ENCODE data around the gene CADM2.

Gene CADM2

GRCh38 chr3:84984429-84984828, 25.6 kb downstream of the CADM2 start:
- DNase-seq (ENCODE audit: low spot score) = no peak

DNA sequence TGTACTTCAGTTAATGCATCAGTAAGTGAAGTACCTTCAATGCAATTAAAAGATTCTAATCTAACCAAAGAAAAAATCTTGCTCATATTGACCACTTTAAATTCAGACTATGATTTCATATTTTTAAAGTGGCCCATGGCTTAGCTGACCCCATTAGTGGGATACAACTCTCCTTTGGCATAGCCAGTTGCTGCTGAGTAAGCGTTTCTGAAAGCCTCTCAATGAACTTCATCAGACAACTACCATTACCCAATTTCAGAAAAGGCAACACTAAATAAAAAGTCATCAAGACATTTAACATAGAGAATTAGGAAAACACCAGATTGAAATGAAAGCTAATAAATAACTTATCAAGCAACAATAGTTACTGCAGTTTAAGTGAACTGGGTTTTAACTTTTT, 27.0 kb downstream of the CADM2 start:
- no peak for DNase-seq (ENCODE audit: low spot score)

GRCh38 chr3:84987706-84988504, 29.1 kb downstream of the CADM2 start:
- no peak for DNase-seq (ENCODE audit: low spot score)

DNA sequence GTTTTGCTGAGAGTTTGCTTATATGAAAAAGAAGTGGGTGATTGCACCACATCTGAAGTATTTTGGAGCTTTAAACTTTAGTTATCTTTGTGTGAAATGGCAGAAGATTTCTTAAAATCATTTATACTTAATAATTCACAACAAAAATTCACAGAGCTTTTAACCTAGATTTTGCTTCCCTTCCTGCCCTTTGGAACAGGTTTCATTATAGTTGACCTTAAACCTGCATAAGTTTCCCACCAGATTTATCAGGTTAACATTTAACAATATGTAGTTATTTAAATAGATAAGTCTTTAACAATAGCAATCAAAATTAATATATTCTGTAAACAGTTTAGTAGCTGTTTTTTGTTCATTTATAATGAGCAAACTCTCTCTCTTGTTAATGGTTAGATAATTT, 30.3 kb downstream of the CADM2 start:
- DNase-seq (ENCODE audit: low spot score) = no peak

GRCh38 chr3:84991422-84991900, 32.7 kb downstream of the CADM2 start:
- DNase-seq (ENCODE audit: low spot score) = no peak

DNA sequence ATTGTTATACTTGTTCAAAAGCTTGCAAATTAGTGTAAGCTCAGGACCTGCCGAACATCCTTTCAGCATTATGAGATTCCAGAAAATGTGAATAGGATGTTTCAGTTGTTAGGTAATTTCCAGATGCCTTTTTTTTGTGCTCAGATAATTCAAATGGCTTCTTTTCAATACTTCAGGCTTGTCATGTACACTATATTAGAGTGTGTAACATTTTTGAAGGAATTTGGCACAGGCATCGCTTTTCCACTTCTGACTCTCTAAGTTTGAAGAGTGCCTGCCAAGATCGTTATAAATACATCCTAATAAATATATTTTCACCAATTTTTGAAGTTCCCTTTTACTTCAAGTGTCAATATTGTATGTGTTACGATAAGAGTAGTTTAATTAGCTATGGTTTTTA, 35.2 kb downstream of the CADM2 start:
- no peak for DNase-seq (ENCODE audit: low spot score)

- DNase-seq (ENCODE audit: low spot score) = no peak
These were observed 39.8 kb downstream of the CADM2 start for GRCh38 chr3:84998545-84998944.

- DNase-seq (ENCODE audit: low spot score) = no peak
These were observed 44.7 kb downstream of the CADM2 start for GRCh38 chr3:85003479-85003878.

- DNase-seq (ENCODE audit: low spot score) = no peak
These were observed 45.4 kb downstream of the CADM2 start for GRCh38 chr3:85004147-85004546.

GRCh38 chr3:85005946-85006345, 47.2 kb downstream of the CADM2 start:
- DNase-seq (ENCODE audit: low spot score) = no peak

DNA sequence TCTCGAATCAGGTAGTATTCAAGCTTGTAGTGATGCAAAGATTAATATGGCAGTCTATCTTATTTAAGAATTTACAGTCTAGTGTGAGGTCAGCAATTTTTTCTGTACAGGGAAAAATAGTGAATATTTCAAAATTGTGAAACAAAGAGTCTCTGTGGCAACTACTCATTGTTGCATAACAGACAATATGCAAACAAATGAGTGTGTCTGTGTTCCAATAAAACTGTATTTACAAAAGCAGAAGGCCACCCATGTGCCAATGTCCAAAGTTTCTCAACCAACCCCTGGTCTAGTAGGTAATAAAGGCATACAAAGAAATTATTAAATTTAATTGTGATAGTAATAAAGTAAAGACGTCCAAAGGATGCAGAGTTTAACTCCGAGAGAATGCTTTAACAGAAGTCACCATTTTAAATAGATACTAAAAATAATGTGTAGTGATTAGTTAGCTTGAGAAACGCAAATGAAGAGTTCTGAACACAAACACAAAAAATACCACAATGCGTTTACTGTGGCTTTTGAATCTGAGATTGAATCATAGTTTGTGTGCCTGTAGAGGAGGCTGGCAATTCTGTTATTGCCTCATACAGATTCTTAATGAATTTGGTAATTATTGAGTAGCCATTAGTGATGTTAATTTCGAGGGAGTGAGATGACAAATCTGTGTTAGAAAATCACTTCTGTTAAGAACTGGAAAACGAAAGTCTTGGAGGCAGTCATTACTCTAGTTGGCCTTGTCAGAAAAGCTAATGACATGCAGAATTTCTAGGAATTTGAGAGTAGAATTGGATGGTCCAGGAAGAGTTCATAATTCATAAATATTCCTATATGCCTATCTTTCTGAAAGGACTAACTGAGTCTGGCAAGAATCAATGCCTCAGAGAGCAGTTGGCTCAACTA, 48.7 kb downstream of the CADM2 start:
- DNase-seq (ENCODE audit: low spot score) = no peak

GRCh38 chr3:85020828-85021227, 62.0 kb downstream of the CADM2 start:
- no peak for DNase-seq (ENCODE audit: low spot score)

DNA sequence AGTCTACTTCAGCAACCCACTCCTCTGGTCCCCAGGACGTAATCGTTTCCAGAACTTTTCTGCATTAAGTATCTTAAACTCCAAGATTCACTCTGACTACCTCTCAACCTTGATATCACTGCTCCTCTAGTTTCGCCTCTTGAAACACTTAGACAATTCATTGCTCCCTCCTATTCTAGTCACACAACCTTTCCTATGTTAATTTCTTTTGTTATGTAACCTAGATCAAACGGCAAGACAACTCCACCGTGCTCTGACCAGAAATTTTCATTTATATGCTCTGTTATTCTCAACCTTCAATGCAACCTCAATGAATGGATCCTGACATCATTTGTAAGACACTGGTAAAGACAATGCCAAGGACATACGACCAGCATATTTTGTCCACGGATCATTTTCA, 71.3 kb downstream of the CADM2 start:
- no peak for DNase-seq (ENCODE audit: low spot score)

DNA sequence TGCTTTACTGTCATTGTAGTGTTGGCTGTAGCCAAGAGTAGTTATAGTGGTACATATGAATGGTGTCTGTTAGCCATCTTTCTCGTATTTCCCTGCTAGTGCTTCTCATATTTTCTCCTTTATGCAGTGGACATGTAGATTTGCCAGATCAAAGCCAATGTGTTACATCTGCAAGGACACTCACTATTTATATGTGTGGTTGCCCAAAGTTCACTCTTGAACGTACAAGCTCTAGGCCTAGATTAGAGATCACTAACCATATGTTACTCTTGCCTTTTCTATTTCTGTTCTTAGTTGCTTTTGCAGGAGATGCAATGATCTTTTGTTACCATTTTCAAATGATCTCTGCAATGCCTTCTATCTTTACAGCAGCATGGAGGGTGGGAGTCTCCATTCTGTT, 78.4 kb downstream of the CADM2 start:
- no peak for DNase-seq (ENCODE audit: low spot score)

GRCh38 chr3:85041001-85041400, 82.2 kb downstream of the CADM2 start:
- no peak for DNase-seq (ENCODE audit: low spot score)

GRCh38 chr3:85041562-85042055, 82.8 kb downstream of the CADM2 start:
- no peak for DNase-seq (ENCODE audit: low spot score)

GRCh38 chr3:85050821-85051220, 92.0 kb downstream of the CADM2 start:
- DNase-seq (ENCODE audit: low spot score) = no peak

DNA sequence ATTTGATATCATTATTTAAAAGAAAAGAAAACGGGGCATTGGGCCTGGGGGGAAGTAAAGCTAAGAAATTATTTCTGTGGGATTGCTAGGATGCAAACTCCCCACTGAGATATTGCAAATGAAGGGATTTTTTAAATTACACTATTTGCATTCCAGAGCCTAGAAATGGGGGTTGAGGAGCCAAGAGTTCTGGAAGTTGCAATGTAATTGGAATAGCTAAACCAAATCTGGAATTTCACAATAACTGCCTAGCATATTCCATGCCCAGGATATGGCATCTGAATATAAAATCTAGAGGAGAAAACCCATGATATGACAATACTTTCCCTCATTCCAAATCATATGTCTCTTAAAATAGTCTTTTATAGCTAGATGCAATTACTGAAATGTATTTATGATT, 93.0 kb downstream of the CADM2 start:
- DNase-seq (ENCODE audit: low spot score) = no peak

- no peak for DNase-seq (ENCODE audit: low spot score)
These were observed 94.8 kb downstream of the CADM2 start for GRCh38 chr3:85053626-85054025.

DNA sequence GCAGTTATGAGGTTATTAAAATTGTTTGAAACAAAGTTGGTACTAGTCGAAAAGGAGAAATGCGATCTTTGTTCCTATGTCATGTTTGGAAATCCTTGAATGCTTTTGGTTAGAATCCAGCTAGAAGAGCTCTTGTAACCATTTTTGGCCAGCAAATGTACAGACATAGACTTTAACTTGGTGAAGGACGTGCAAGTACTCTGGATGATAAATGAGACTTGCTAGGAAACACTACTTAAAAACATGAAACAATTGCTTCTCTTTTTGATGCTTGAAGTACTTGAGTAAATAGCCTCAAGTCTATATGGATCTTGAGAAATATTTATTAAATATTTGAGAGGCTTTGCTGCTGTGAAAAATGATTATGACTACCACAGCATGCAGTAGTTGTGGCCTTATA, 95.8 kb downstream of the CADM2 start:
- no peak for DNase-seq (ENCODE audit: low spot score)

- no peak for DNase-seq (ENCODE audit: low spot score)
These were observed 110.1 kb downstream of the CADM2 start for GRCh38 chr3:85068911-85069310.

- DNase-seq (ENCODE audit: low spot score) = no peak
These were observed 115.2 kb downstream of the CADM2 start for GRCh38 chr3:85074003-85074402.

GRCh38 chr3:85075663-85076062, 116.9 kb downstream of the CADM2 start:
- no peak for DNase-seq (ENCODE audit: low spot score)

All from ecto neural progenitor cell (in vitro differentiated cells).